Heart left ventricle (tissue), 13 donors: Measurements from ENCODE around the gene TRAM2.

Experiments
- POLR2A ChIP-seq, 2 donors: fragments of 450-650 bp; IDR thresholded peaks; one replicate each; pipeline ENCODE4 v1.6.1; 2017; ENCODE audit warnings: antibody characterized with exemption in 2 of 2, mild to moderate bottlenecking in 2 of 2, moderate library complexity in 2 of 2
- TF ChIP-seq, protein P1 (sequence below), 12 donors: fragments of 200-600 bp; sonication (generic) in 4 of 12; IDR thresholded peaks; one replicate each; pipeline versions ENCODE4 v1.5.0 to v1.8.0; 2018 to 2022; ENCODE audit warnings: antibody characterized with exemption in 12 of 12, mild to moderate bottlenecking in 5 of 12
- donor health status: ischemic (EF 13 %, LVEDD 7.1; RV severe dilation, severe dysfunction).
- donor health status: DM: no; HTN: yes; CAD: no.
- donor health status: DM: no; HTN: no; CAD: no.
- donor health status: ischemic (EF 25% LVEDD 6.9; RV normal size, moderate dysfunction).
- donor health status: ischemic (EF 25% LVEDD 5.7; RV mildly dilated, moderate dysfunction).
- donor health status: ischemic (EF 35%, LVEDD 5.7; RV mildly dilated, moderate dysfunction).
- donor health status: nonischemic (EF 11% LVEDD 7.7; RV severe dilation, severe dysfunction).
- donor health status: DM: yes; HTN: yes; CAD: no.
- donor health status: PGD.
- donor health status: ischemic (EF 29% LVEDD 5.4; RV normal size, mild dysfunction).
- donor health status: nonischemic (EF 23%, LVEDD 6.1; RV moderate dilation, normal function).

DNA sequence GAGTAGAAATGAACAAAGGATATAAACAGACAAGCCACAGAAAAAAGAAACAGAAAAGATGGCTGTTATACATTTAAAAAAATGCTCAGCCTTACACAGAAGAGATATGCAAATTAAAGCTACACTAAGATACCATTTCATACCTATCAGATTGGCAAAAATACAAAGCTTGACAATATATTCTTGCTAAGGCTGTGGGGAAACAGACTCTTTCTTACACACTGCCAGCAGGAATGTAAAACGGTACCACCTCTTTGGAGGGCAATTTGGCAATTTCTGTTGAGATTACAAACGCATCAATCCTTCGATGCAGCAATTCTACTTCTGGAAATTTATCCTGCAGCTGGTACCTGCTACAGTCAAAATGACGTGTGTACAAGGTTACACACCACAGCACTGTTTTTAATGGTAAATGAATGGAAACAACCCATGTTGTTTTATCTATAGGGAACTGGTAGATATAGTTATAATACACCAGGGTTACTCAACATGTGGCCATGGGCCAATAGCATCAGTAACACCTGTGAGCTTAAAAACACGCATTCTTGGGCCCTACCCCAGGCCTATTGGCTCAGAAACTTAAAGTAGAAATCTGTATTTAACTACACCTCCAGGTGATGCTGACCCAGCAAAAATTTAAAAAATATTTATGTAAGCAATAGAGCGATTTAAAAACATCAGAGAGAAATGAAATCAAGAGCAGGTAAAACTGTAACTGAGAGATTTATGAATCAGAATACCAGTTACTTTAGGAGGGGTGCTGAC, 53.3 kb downstream of the TRAM2 start:
- TF ChIP-seq, protein P1, sequence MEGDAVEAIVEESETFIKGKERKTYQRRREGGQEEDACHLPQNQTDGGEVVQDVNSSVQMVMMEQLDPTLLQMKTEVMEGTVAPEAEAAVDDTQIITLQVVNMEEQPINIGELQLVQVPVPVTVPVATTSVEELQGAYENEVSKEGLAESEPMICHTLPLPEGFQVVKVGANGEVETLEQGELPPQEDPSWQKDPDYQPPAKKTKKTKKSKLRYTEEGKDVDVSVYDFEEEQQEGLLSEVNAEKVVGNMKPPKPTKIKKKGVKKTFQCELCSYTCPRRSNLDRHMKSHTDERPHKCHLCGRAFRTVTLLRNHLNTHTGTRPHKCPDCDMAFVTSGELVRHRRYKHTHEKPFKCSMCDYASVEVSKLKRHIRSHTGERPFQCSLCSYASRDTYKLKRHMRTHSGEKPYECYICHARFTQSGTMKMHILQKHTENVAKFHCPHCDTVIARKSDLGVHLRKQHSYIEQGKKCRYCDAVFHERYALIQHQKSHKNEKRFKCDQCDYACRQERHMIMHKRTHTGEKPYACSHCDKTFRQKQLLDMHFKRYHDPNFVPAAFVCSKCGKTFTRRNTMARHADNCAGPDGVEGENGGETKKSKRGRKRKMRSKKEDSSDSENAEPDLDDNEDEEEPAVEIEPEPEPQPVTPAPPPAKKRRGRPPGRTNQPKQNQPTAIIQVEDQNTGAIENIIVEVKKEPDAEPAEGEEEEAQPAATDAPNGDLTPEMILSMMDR (IDR thresholded peaks at IDR 0.05), result no peak
- no peak for TF ChIP-seq POLR2A (IDR thresholded peaks at IDR 0.05)
